Common myeloid progenitor, CD34-positive (primary cell): ENCODE data around the gene MIEN1.

ENCODE experiments used
- CTCF ChIA-PET: fragments of 350-600 bp; sonication (Branson Sonifier 250); formaldehyde crosslinking; loops from one replicate; lab custom pipeline; 2021; ENCODE audit warnings: antibody characterized with exemption; lab: Charles Lee
- POLR2A ChIA-PET: fragments of 350-600 bp; sonication (Branson Sonifier 250); formaldehyde crosslinking; loops from one replicate; lab custom pipeline; 2021; ENCODE audit warnings: antibody characterized with exemption; lab: Charles Lee
- DNase-seq, 3 donors: peaks; one replicate each; pipeline versions ENCODE4 v3.0.0 to v3.0.0-alpha.2; 2013
- H3K27ac ChIP-seq, 2 experiments: 1 replicate in 1 of 2; 2 replicates in 1 of 2; pipeline ENCODE4 v1.7.0; 2013; ENCODE audit warnings: inconsistent platforms in 2 of 2, low read length in 2 of 2, mild to moderate bottlenecking in 2 of 2, low read depth in 1 of 2, moderate library complexity in 1 of 2; ENCODE audit not compliant: severe bottlenecking in 2 of 2, insufficient read depth in 1 of 2, poor library complexity in 1 of 2
- H3K27me3 ChIP-seq, 5 experiments: replicated peaks in 2 of 5; 1 replicate in 3 of 5; 2 replicates in 2 of 5; pipeline versions ENCODE4 v1.6.1 to v1.7.0; 2013; ENCODE audit warnings: low read length in 4 of 5, mild to moderate bottlenecking in 2 of 5, moderate library complexity in 2 of 5, inconsistent platforms in 1 of 5; ENCODE audit not compliant: insufficient read depth in 5 of 5, control insufficient read depth in 4 of 5
- H3K36me3 ChIP-seq, 4 experiments: 1 replicate in 2 of 4; 2 replicates in 2 of 4; pipeline versions ENCODE4 v1.6.1 to v1.7.0; 2013; ENCODE audit warnings: low read length in 3 of 4, control low read depth in 1 of 4, mild to moderate bottlenecking in 1 of 4; ENCODE audit not compliant: control insufficient read depth in 4 of 4, insufficient read depth in 4 of 4
- H3K4me1 ChIP-seq, 4 experiments: 1 replicate in 3 of 4; 2 replicates in 1 of 4; pipeline versions ENCODE4 v1.6.1 to v1.7.1; 2013; ENCODE audit warnings: low read length in 3 of 4, mild to moderate bottlenecking in 3 of 4, control low read depth in 1 of 4, inconsistent platforms in 1 of 4, moderate library complexity in 1 of 4; ENCODE audit not compliant: control insufficient read depth in 4 of 4, insufficient read depth in 4 of 4; ENCODE audit errors: control extremely low read depth in 1 of 4
- H3K4me3 ChIP-seq, 7 experiments: 1 replicate in 4 of 7; 2 replicates in 3 of 7; pipeline versions ENCODE4 v1.5.1 to v1.7.0; 2013; ENCODE audit warnings: mild to moderate bottlenecking in 7 of 7, low read length in 6 of 7, moderate library complexity in 6 of 7, inconsistent platforms in 2 of 7, low read depth in 2 of 7, control low read depth in 1 of 7; ENCODE audit not compliant: insufficient read depth in 4 of 7, control insufficient read depth in 1 of 7; ENCODE audit errors: extremely low read depth in 1 of 7
- H3K9me3 ChIP-seq, 5 experiments: 1 replicate in 4 of 5; 2 replicates in 1 of 5; pipeline versions ENCODE4 v1.6.1 to v1.7.1; 2013; ENCODE audit warnings: low read length in 4 of 5, mild to moderate bottlenecking in 2 of 5, inconsistent platforms in 1 of 5, low read depth in 1 of 5, moderate library complexity in 1 of 5; ENCODE audit not compliant: control insufficient read depth in 4 of 5, insufficient read depth in 2 of 5; ENCODE audit errors: control extremely low read depth in 1 of 5
- WGBS: methylation state at CpG from one replicate; pipeline ENCODE4 v1.1.5; 2013; ENCODE audit not compliant: insufficient coverage; 5-methylcytosine and 5-hydroxymethylcytosine counted together

MIEN1 gene

GRCh38 chr17:39687101-39687545 lies 43.2 kb downstream of the MIEN1 start:
- peaks cover 0 to 17% (median under 1%) of the 10 kb centered on the region in 4 experiments for H3K36me3 ChIP-seq
- ChIA-PET CTCF (interaction anchor here (1.0 to 2.4 kb wide), 4 partner anchors 8 to 64 kb away, joined by 3 to 9 read pairs (median 4); partner anchors contain the start of gene MIEN1), POLR2A (no interaction called here)
- no peak overlapping the region for H3K27ac ChIP-seq
- H3K4me3 ChIP-seq: peak overlapping the region in 5 of 7 experiments; percentile 75 to 96 (median 86)
- H3K27me3 ChIP-seq: no peaks in the 10 kb centered on the region
- H3K9me3 ChIP-seq: no peaks in the 10 kb centered on the region
- H3K4me1 ChIP-seq: peaks cover 7 to 18% (median 9%) of the 10 kb centered on the region in 4 experiments
- WGBS: 81% methylated on average over 6 of the region's 6 CpGs
- no peak for DNase-seq

- Histone ChIP-seq H3K4me1 (peaks cover 7 to 30% (median 20%) of the 10 kb centered on the region in 4 experiments), H3K27ac (no peak overlapping the region), H3K4me3 (no peak overlapping the region), H3K36me3 (peaks cover 0 to 17% (median under 1%) of the 10 kb centered on the region in 4 experiments), H3K9me3 (no peaks in the 10 kb centered on the region), H3K27me3 (no peaks in the 10 kb centered on the region)
- DNase-seq: no peak
- CTCF ChIA-PET: interaction anchor here (1.1 to 2.1 kb wide), 4 partner anchors 12 to 147 kb away, joined by 3 to 10 read pairs (median 4); no protein-coding TSS in a partner anchor
- WGBS: 98% methylated on average over 11 of the region's 12 CpGs
- POLR2A ChIA-PET: no interaction called here
Observed at GRCh38 chr17:39684369-39685192, 45.8 kb downstream of the MIEN1 start.

GRCh38 chr17:39683295-39683939 lies 46.9 kb downstream of the MIEN1 start:
- ChIA-PET POLR2A (no interaction called here), CTCF (interaction anchor here (0.6 to 1.6 kb wide), 5 partner anchors 13 to 146 kb away, joined by 3 to 4 read pairs (median 3); partner anchors contain the start of gene PNMT)
- no peaks in the 10 kb centered on the region for H3K27me3 ChIP-seq
- 89% methylated on average over 7 of the region's 9 CpGs for WGBS
- H3K4me3 ChIP-seq: no peak overlapping the region
- peak in 1 of 3 donors; percentile 19 for DNase-seq
- H3K4me1 ChIP-seq: peaks cover 8 to 32% (median 21%) of the 10 kb centered on the region in 4 experiments
- no peak overlapping the region for H3K27ac ChIP-seq
- no peaks in the 10 kb centered on the region for H3K9me3 ChIP-seq
- peaks cover 0 to 17% (median under 1%) of the 10 kb centered on the region in 4 experiments for H3K36me3 ChIP-seq

GRCh38 chr17:39679521-39680192 lies 50.7 kb downstream of the MIEN1 start:
- peaks cover 0 to 13% (median under 1%) of the 10 kb centered on the region in 4 experiments for H3K36me3 ChIP-seq
- peak overlapping the region in 1 of 7 experiments; percentile 13 for H3K4me3 ChIP-seq
- 11% methylated on average over 6 of the region's 12 CpGs for WGBS
- H3K4me1 ChIP-seq: peaks cover 9 to 51% (median 41%) of the 10 kb centered on the region in 4 experiments
- H3K27ac ChIP-seq: peak overlapping the region; percentile 23 to 62
- no peaks in the 10 kb centered on the region for H3K9me3 ChIP-seq
- DNase-seq: peak; percentile 54 to 73 (median 67)
- POLR2A ChIA-PET: interaction anchor here (0.7 to 1.1 kb wide), 4 partner anchors 9 to 967 kb away, joined by 3 to 4 read pairs (median 3); partner anchors contain the start of genes PGAP3 and PNMT
- H3K27me3 ChIP-seq: no peaks in the 10 kb centered on the region
- CTCF ChIA-PET: interaction anchor here (1.1 to 22.5 kb wide), 6 partner anchors 8 to 54 kb away, joined by 3 to 445 read pairs (median 25); partner anchors contain the start of genes PGAP3, PNMT, PPP1R1B and TCAP
